Measurements from ENCODE around the gene AGAP1. TPM values are rescaled to one million over a fixed set of nuclear protein-coding genes. Genes with fewer than 3 reads are reported as not detected.

The AGAP1 gene
- polyA plus RNA-seq, 1 experiment, result 12.4 TPM

DNA sequence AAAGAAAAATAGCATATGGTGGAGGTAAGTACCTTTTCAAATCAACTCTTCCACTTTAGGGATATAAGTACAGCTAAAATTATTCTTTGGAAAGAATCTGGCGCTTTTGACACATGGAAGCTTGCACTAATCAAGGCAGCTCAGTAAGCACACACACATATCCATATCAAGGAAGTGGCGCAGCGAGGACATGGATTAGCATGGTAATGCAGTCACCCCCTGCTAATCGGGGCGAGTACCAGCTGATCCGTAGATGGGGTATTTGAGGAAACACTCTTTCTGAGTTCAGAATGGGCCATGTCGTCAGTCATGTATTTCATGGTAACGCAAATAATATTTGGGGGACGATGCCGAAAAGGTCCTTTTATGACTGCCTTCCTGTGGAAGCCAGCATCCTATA lies 429.0 kb downstream of the AGAP1 start:
- Histone ChIP-seq H3K4me3 (ENCODE audit: low read depth, low read length) (no peak overlapping the region), H3K27ac (ENCODE audit: low read depth, low read length) (no peak overlapping the region), H3K27me3 (ENCODE audit: control insufficient read depth, insufficient read depth, low read length) (no peaks in the 10 kb centered on the region), H3K9me3 (ENCODE audit: control insufficient read depth, insufficient read depth, low read length) (no peaks in the 10 kb centered on the region)
- TF ChIP-seq, protein P1, sequence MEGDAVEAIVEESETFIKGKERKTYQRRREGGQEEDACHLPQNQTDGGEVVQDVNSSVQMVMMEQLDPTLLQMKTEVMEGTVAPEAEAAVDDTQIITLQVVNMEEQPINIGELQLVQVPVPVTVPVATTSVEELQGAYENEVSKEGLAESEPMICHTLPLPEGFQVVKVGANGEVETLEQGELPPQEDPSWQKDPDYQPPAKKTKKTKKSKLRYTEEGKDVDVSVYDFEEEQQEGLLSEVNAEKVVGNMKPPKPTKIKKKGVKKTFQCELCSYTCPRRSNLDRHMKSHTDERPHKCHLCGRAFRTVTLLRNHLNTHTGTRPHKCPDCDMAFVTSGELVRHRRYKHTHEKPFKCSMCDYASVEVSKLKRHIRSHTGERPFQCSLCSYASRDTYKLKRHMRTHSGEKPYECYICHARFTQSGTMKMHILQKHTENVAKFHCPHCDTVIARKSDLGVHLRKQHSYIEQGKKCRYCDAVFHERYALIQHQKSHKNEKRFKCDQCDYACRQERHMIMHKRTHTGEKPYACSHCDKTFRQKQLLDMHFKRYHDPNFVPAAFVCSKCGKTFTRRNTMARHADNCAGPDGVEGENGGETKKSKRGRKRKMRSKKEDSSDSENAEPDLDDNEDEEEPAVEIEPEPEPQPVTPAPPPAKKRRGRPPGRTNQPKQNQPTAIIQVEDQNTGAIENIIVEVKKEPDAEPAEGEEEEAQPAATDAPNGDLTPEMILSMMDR (IDR thresholded peaks at IDR 0.05; ENCODE audit: low read depth, low read length), result no peak
- DNase-seq (ENCODE audit: low read depth, low spot score), result no peak
- ChIA-PET POLR2A (no interaction called here), CTCF (no interaction called here)

DNA sequence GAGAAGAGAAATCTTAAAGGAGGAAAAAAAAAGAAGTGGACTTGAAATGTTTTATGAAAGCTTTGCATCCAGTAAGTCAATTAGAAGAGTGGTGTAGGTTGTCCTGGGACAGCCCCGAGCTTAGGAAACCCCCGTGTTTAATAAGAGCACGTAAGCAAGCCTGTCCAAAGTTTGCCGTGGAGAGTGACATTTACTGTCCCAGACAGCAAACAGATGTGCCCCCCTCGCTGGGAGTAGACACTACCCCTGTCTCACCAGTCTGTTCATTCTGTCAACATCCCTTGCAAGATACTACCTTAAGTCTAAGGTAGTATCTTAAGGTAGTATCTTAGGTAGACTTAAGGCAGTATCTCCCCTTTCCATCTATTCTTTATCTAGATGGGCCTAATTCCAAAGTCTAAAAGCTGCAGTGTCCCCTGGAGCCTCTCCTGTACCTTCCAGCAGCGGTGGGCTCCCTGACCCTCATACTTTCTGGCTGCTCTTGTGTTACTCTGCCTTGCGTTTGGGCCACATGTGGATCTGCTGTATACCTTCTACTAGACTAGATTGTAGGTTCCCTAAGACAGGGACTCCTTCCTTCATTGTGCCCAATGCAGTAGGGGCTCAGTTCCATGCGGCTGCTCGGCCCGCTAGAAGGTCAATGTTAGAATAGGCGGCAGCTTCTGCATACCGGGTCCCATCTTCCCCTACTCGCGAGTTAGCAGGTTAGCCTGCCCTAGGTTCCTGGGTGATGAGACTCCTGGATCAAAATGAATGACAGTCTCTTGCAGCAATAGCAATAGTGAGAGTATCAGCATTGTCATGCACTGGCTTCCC lies 430.2 kb downstream of the AGAP1 start:
- no peak for DNase-seq (ENCODE audit: low read depth, low spot score)
- Histone ChIP-seq H3K27me3 (ENCODE audit: control insufficient read depth, insufficient read depth, low read length) (no peaks in the 10 kb centered on the region), H3K27ac (ENCODE audit: low read depth, low read length) (no peak overlapping the region), H3K9me3 (ENCODE audit: control insufficient read depth, insufficient read depth, low read length) (no peaks in the 10 kb centered on the region), H3K4me3 (ENCODE audit: low read depth, low read length) (no peak overlapping the region)
- CTCF ChIA-PET, result no interaction called here
- POLR2A ChIA-PET, result no interaction called here
- TF ChIP-seq, protein P1 (IDR thresholded peaks at IDR 0.05; ENCODE audit: low read depth, low read length), result no peak

DNA sequence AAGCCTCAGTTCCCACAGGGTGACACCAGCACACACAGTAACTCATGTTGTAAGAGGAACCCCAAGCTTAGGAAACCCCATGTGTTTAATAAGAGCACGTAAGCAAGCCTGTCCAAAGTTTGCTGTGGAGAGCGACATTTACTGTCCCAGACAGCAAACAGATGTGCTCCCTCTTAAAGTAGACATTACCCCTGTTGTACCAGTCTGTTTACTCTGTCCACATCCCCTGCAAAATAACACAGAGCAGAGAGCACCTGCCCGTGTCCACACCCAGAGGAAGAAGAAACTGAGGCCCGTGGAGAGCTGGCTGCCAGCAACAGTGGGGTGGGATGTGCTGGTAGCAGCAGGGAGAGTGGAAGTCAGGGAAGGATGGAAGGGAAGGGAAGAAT lies 430.8 kb downstream of the AGAP1 start:
- Histone ChIP-seq H3K27ac (ENCODE audit: low read depth, low read length) (no peak overlapping the region), H3K27me3 (ENCODE audit: control insufficient read depth, insufficient read depth, low read length) (no peaks in the 10 kb centered on the region), H3K4me3 (ENCODE audit: low read depth, low read length) (no peak overlapping the region), H3K9me3 (ENCODE audit: control insufficient read depth, insufficient read depth, low read length) (no peaks in the 10 kb centered on the region)
- TF ChIP-seq, protein P1 (IDR thresholded peaks at IDR 0.05; ENCODE audit: low read depth, low read length), result no peak
- ChIA-PET POLR2A (no interaction called here), CTCF (no interaction called here)
- DNase-seq (ENCODE audit: low read depth, low spot score), result no peak

DNA sequence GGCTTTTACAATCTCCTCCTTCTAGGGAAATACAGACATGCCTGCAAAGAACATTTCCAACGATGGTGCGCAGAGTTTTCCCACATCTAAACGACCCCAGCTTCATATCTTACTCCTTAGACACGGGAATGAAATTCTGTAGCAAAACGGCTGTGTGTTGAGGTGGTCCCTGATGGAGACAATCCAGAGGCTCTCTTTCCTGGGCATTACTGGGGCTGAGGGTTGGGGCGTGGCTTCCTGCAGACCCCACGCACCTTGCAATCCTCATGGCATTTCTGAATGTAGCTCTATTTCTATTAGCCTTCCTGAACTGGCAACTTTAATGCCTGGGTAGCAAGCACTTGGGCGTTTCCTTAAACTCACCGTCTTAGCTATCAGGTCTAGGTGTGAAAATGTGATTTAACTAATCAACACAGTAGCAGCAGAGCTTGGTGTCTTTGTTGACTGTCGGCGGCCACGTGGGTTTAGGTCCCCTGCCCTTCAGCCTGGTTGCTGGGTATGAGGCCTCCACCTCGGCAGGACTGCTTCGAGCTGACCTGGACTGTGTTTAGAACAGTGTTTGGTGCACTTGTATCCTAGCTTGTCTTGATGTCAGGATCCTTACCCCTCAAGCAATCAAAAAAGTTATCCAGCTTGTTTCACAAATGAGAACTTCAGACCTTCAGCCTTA lies 431.5 kb downstream of the AGAP1 start:
- Histone ChIP-seq H3K4me3 (ENCODE audit: low read depth, low read length) (no peak overlapping the region), H3K27me3 (ENCODE audit: control insufficient read depth, insufficient read depth, low read length) (no peaks in the 10 kb centered on the region), H3K9me3 (ENCODE audit: control insufficient read depth, insufficient read depth, low read length) (no peaks in the 10 kb centered on the region), H3K27ac (ENCODE audit: low read depth, low read length) (no peak overlapping the region)
- no peak for DNase-seq (ENCODE audit: low read depth, low spot score)
- CTCF ChIA-PET, result no interaction called here
- POLR2A ChIA-PET, result no interaction called here
- TF ChIP-seq, protein P1 (IDR thresholded peaks at IDR 0.05; ENCODE audit: low read depth, low read length), result no peak

DNA sequence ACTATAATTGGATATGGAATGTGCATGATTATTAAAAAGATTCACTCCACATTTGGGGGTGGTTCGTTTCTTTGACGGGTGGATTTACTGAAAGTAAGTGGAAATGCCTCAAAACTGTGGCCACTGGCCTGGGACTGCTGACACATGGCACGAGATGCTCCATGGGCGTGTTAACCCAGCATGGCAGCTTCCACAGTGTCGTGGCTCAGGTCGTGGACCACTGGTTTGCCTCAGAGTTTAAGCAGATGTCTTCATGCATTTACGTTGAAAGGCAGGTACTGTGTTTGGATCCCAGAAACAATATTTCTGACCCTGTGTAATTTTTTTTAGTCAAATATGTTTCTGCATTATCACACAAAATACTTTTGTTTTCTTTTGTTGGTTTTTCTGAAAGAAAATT lies 432.4 kb downstream of the AGAP1 start:
- no peak overlapping the region for H3K4me3 ChIP-seq (ENCODE audit: low read depth, low read length)
- ChIA-PET POLR2A (no interaction called here), CTCF (no interaction called here)
- TF ChIP-seq, protein P1 (IDR thresholded peaks at IDR 0.05; ENCODE audit: low read depth, low read length), result no peak
- H3K27me3 ChIP-seq (ENCODE audit: control insufficient read depth, insufficient read depth, low read length), result no peaks in the 10 kb centered on the region
- no peak for DNase-seq (ENCODE audit: low read depth, low spot score)
- no peaks in the 10 kb centered on the region; the same call in 1 of the 2 replicates for H3K9me3 ChIP-seq (ENCODE audit: control insufficient read depth, insufficient read depth, low read length)
- no peak overlapping the region for H3K27ac ChIP-seq (ENCODE audit: low read depth, low read length)

Measured in AG04450 (cell line).